ENCODE data around the gene FBXO47.

GRCh38 chr17:38903404-38903803, 63.8 kb downstream of the FBXO47 start:
- no peak for TF ChIP-seq POLR2AphosphoS5 (IDR thresholded peaks at IDR 0.05; ENCODE audit: borderline replicate concordance, low read depth, low read length)
- no peak for TF ChIP-seq EZH2 (IDR thresholded peaks at IDR 0.05)
